WTC11 (cell line): ENCODE measurements around the gene EYS.

ENCODE experiments used
- ATF2 ChIP-seq: sonication (generic); formaldehyde crosslinking; IDR thresholded peaks from 2 replicates; pipeline ENCODE4 v1.8.1; 2022; ENCODE audit warnings: low read depth, missing genetic modification reagents, borderline replicate concordance
- CTCF ChIP-seq: fragments of 200-600 bp; IDR thresholded peaks from 2 replicates; pipeline ENCODE4 v1.8.0; 2022; ENCODE audit warnings: antibody characterized with exemption
- IRF1 ChIP-seq: sonication (generic); formaldehyde crosslinking; IDR thresholded peaks from 2 replicates; pipeline ENCODE4 v1.8.0; 2023; ENCODE audit warnings: missing genetic modification reagents
- PRDM15 ChIP-seq: sonication (generic); formaldehyde crosslinking; IDR thresholded peaks from 2 replicates; pipeline ENCODE4 v1.8.0; 2022; ENCODE audit warnings: missing genetic modification reagents
- SP1 ChIP-seq: sonication (generic); formaldehyde crosslinking; conservative IDR thresholded peaks from 2 replicates; pipeline ENCODE4 v1.8.1; 2022; ENCODE audit warnings: missing genetic modification reagents
- TEAD1 ChIP-seq: sonication (generic); formaldehyde crosslinking; IDR thresholded peaks from 2 replicates; pipeline ENCODE4 v1.8.0; 2022; ENCODE audit warnings: mild to moderate bottlenecking, missing genetic modification reagents
- TP53 ChIP-seq: sonication (generic); formaldehyde crosslinking; IDR thresholded peaks from 2 replicates; pipeline ENCODE4 v1.8.1; 2023; ENCODE audit warnings: mild to moderate bottlenecking, missing genetic modification reagents
- ZNF263 ChIP-seq: sonication (generic); formaldehyde crosslinking; IDR thresholded peaks from 2 replicates; pipeline ENCODE4 v1.8.1; 2022; ENCODE audit warnings: low read depth, mild to moderate bottlenecking, moderate library complexity, missing genetic modification reagents

- TF ChIP-seq PRDM15 (CRISPR knock-in tag) = no peak
- TF ChIP-seq ZNF263 (CRISPR knock-in tag) = no peak
- no peak for TF ChIP-seq CTCF
- TF ChIP-seq TP53 (CRISPR knock-in tag) = no peak
- TF ChIP-seq TEAD1 (CRISPR knock-in tag) = no peak
- no peak for TF ChIP-seq SP1 (CRISPR knock-in tag)
- no peak for TF ChIP-seq IRF1 (CRISPR knock-in tag)
- TF ChIP-seq ATF2 = no peak
These were observed 776.3 kb downstream of the EYS start for GRCh38 chr6:64930681-64931080.
